Epithelial cell of esophagus (primary cell): Measurements from ENCODE around the gene DIAPH2.

Experiments used
- DNase-seq: peaks from one replicate; pipeline ENCODE4 v3.0.0; 2010; ENCODE audit warnings: low read depth
- H3K4me3 ChIP-seq: 2 replicates; pipeline ENCODE4 v1.5.1; 2011; ENCODE audit warnings: mild to moderate bottlenecking, low read length, control low read depth
- TF ChIP-seq, protein P1 (sequence below): IDR thresholded peaks from 2 replicates; pipeline ENCODE4 v1.5.1; 2011; ENCODE audit warnings: low read depth, mild to moderate bottlenecking, low read length, control low read depth, inconsistent platforms; ENCODE audit not compliant: insufficient read depth; ENCODE audit errors: missing control alignments

Gene DIAPH2

DNA sequence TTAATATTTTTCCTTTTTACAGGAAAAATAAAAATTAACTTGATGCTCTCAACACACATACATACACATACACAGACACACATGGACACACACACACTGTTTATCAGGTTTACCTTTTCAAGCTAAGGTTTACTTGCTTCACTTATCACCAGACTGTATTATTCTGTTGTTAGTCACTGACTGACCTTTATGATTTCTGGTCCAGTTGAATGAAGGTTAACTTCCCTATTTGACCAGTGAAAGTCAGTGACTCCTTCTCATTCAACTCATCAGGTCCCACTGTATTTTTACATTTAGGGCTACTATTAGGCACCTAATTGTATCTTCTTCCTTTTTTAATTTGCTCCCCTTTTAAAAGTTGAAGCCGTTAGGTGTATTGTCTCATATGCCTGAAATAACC lies 16.0 kb downstream of the DIAPH2 start:
- H3K4me3 ChIP-seq = no peak overlapping the region
- TF ChIP-seq, protein P1, sequence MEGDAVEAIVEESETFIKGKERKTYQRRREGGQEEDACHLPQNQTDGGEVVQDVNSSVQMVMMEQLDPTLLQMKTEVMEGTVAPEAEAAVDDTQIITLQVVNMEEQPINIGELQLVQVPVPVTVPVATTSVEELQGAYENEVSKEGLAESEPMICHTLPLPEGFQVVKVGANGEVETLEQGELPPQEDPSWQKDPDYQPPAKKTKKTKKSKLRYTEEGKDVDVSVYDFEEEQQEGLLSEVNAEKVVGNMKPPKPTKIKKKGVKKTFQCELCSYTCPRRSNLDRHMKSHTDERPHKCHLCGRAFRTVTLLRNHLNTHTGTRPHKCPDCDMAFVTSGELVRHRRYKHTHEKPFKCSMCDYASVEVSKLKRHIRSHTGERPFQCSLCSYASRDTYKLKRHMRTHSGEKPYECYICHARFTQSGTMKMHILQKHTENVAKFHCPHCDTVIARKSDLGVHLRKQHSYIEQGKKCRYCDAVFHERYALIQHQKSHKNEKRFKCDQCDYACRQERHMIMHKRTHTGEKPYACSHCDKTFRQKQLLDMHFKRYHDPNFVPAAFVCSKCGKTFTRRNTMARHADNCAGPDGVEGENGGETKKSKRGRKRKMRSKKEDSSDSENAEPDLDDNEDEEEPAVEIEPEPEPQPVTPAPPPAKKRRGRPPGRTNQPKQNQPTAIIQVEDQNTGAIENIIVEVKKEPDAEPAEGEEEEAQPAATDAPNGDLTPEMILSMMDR = no peak
- DNase-seq = no peak

DNA sequence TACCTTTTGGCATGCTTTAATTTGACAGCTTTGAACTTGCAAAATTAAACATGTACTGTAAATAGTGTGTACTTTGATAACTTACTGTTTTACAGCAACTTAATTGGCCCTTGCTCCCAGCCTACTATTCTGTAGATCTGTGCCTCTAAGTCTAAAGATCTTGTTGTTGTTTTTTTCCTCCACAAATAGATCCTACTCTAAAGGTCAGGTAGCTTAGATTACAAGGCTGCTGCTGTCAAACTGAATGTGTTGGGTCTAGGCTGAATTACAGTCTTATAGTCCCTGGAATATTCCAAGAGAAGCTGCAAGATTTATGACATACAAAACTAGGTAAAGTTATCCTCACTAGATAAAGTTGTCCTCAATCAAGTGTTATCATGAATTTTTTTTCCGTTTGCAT lies 18.7 kb downstream of the DIAPH2 start:
- DNase-seq = no peak
- TF ChIP-seq, protein P1 = no peak
- H3K4me3 ChIP-seq = no peak overlapping the region

DNA sequence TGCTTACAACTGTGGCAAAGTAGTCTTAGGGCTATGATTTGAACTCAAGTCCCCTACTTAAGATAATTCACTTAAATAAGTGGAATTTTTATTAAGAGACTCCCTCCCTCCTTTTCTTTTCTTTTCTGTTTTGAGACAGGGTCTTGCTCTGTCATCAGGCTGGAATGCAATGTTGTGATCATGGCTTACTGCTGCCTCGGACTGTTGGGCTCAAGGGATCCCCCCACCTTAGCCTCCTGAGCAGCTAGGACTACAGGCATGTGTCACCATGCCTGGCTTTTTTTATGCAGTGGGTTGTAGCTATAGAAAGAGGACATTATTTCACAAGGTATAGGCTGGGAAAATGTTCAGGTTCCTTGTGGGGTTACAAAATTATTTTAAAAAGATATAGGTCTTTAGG lies 19.2 kb downstream of the DIAPH2 start:
- TF ChIP-seq, protein P1 = no peak
- no peak for DNase-seq
- no peak overlapping the region for H3K4me3 ChIP-seq

DNA sequence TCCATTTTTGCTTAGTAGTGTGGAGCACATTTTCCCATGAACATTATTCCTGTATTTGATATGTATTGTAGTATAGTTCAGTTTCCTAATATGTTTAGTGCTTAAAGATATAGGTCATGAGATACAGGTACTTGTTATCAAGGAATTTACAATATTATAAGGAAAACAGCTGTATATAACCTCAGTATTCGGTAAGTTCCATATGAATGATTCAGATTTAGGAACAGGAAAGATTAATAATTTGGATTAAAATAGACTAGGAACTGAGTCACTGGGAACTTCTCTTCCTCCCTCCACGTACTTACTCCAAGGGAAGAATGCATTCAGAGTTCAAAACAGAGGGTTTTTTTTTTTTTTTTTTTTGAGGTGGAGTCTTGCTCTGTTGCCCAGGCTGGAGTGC lies 20.0 kb downstream of the DIAPH2 start:
- no peak overlapping the region for H3K4me3 ChIP-seq
- DNase-seq = no peak
- TF ChIP-seq, protein P1 = no peak

DNA sequence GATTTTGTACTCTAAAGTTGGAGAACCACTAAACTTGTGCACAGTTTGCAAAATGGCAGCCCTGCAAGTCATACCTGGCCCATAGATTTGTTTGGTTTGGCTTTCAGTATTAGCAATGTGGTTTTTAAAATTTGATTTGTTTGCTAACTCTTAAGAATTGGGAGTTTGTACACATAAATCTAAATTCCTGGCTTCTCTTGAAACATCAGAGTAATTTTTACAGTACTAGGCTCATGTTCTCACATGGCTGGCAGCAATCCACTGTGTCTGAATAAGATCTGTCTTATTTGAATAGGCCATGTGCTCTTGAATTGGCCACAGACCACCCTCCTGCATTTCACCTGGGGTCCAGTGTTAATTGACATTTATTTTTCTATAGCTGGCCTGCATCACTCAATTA lies 21.3 kb downstream of the DIAPH2 start:
- no peak overlapping the region for H3K4me3 ChIP-seq
- DNase-seq = no peak
- TF ChIP-seq, protein P1 = no peak

- no peak for DNase-seq
Measured at GRCh38 chrX:96707804-96708203, 23.2 kb downstream of the DIAPH2 start.

DNA sequence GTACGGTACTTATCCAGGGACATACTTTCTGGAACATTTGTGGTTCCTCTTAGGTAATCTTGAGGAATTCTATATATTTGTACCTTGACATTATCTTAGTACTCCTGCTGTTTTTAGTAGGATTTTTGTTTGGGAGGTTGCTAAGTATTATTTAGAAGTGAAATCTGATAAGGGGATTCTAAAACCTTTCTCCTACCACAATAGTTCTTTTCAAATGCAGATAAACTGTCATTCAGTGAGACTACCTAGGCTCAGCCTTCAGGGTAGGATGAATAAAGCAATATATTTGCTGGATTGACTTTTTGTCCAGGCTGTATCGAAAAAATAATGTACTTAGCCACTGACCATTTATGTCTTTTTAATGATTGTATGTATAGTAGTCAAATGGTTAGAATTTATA lies 25.4 kb downstream of the DIAPH2 start:
- TF ChIP-seq, protein P1 = no peak
- H3K4me3 ChIP-seq = no peak overlapping the region
- DNase-seq = no peak

More at GRCh38 chrX:96707804-96708203, 23.2 kb downstream of the DIAPH2 start:
- TF ChIP-seq, protein P1 = no peak
- no peak overlapping the region for H3K4me3 ChIP-seq
